GM19240 (cell line): Measurements from ENCODE around the gene FALEC.

Source experiments
- DNase-seq: peaks from one replicate; pipeline ENCODE4 v3.0.0; 2011; ENCODE audit warnings: low spot score; ENCODE audit not compliant: insufficient read length

FALEC gene

DNA sequence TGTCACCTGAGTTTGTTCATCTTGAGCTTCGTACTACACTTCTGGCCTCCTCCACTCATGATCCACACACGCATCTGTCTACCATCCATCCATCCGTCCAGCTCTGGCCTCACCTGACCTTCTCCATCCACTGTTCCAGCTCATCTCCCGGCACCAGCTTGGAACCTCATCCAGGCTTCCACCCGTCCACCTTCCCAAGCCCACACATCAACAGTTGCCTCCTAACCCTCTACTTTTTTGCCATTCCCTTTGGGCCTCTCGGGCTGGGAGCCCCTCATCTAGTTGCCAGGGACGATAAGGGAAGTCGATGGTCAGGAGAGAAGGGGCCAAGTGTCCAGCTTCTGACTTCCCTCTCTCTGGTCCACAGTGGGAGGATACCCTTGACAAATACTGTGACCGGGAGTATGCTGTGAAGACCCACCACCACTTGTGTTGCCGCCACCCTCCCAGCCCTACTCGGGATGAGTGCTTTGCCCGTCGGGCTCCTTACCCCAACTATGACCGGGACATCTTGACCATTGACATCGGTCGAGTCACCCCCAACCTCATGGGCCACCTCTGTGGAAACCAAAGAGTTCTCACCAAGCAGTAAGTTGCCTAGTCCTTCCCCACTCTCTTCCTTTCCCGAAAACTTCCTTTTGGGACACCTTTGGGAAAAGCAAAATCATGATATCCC lies 3.4 kb upstream of the FALEC start:
- DNase-seq: no peak

DNA sequence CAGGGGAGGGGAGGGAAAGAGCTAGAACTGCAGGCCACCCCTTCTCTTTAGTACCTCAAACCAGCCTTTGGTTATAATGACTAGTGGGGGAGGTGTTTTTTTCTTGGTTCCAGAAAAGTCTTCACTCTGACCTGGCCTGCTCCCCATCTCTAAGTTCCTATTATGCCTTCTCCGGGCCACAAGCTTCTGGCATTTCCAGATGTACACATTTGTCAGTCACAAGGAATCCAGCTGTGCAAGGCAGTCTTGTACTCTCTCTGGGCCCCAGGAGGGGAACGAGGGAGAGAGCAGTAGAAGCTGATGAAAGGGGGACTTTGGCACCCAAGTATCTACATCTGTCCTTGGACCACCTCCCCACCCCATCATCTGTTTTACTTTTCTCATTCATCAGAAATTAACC lies 2.7 kb upstream of the FALEC start:
- DNase-seq: no peak

DNA sequence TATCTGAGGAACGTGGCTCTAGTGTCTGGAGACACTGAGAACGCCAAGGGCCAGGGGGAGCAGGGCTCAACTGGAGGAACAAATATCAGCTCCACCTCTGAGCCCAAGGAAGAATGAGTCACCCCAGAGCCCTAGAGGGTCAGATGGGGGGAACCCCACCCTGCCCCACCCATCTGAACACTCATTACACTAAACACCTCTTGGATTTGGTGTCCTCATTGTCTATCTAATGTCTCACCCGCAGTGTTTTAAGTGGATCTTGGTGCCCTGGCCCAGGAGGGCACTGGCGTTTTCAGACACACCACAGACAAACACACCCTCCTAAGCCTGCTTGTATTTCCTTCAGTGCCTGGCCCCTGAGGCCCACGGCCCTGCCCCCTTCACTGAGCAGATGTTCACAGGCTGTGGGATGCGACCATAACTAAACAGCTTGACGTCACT lies 2.2 kb upstream of the FALEC start:
- no peak for DNase-seq

DNA sequence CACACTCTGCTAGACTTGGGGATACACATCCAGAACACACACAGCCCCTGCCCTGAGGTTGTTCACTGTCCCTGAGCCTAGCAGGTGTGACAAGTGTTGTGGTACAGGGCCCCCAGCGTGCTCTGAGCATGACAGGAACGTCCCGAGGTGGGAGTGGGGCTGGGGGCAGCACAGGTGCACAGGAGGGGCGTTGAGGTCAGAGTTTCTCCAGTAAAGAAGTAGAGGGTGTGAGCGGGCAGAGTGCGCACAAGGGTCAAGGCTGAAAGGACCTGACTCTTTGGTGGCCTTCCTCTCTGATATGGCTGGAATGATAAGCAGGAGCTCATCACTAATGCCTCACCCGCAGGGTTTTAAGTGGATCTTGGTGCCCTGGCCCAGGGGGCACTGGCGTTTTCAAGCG lies 1.3 kb upstream of the FALEC start:
- DNase-seq: no peak

DNA sequence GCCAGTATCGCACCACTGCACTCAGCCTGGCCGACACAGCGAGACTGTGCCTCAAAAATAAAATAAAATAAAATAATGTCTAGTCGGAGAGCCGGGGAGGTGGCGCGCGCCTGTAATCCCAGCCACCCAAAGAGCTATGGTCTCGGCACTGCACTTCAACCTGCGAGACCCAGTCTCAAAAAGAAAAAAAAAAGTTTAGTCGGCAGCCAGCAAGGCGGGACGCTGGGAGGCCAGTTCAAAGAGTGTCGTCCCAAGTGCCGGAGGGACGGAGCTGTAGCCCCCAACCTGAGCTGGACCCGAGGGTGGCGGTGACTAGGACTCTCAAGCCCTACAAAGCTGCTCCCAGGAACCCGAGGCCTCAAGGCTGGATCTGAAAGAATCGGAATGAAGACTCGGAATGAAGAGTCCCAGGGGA lies 632 bp upstream of the FALEC start:
- no peak for DNase-seq

DNA sequence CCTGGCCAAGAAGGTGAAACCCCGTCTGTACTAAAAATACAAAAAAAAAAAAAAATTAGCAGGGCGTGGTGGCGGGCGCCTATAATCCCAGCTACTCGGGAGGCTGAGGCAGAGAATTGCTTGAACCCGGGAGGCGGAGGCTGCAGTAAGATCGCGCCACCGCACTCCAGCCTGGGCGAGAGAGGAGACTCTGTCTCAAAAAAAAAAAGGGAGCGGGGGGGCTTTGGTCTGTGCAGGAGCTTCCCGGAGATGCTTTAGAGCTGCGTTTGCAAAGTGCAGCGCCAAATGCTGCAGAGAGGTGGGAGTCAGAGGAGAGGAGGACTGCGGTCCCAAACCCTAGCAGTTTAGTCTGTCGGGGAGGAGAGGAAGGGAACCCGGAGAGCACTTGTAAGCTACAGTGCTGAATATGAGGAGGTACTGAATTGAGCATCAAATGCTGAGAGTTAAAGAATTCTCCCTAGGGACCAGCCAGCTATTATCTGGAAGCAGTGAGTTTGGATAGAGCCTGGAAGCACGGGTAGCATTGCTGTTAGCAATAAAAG lies 569 bp downstream of the FALEC start:
- DNase-seq: no peak

DNA sequence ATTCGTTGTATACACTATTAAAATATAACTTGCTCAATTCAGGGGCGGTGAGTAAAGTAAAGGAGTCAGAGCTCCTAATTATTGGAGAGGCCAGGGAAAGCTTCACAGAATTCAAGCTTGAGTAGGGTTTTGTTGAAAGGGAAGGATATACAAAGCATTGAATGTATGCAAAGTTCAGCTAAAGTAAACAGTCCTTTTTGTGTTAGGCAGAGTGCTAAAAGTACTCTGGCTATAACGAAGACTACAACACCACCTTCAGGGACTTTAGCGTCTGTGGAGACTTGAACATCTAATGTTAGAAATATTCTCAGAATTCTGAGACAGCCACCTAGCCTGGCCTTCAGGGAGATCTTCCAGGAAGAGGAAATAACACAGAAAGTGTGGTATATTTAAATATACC lies 1.1 kb downstream of the FALEC start:
- DNase-seq: no peak

DNA sequence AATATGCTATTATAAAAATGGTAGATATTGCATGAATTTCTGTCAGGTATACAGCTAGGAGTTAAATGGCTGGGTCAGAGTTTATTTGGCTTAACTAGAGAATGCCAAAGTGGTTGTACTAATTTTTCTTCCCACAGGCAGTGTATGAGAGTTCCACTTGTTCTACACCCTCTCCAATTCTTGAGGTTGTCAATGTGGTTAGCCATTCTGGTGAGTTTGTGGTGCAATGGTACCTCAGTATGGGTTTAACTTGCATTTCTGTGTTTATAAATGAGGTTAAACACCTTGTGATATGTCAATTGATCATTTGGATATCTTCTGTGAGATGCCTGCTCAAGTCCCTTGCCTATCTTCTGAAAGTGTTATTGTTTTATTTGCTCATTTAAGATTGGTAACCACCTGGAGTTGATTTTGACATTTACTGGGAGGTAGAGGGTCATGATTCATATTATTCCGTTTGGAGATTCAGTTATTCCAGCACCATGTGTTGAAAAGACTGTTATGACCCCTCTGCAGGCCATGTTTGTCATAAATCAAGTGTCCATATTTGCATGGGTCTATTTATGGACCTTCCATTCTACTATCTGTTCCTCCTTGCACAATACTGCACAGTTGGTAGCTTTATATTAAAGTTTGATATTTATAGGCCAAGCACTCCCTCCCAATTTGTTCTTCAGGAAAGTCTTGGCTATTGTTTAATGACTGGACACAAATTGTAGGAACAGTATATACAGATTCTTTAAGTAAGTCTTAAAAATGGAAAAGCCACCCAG lies 5.8 kb downstream of the FALEC start:
- no peak for DNase-seq

DNA sequence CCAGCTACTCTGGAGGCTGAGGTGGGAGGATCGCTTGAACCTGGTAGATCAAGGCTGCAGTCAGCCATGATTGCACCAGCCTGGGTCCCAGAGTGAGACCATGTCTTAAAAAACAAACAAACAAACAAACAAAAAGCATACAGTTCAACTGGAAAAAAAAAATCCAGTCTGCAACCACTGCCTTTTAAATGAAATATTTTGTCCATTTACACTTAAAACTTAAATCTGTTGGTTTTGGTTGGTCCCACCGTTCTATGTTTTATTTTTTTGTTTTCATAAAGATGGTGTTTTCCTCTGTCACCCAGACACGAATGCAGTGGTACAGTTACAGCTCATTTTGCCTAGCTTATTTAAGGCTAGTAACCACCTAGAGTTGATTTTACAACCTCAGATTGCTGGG lies 9.8 kb downstream of the FALEC start:
- no peak for DNase-seq

DNA sequence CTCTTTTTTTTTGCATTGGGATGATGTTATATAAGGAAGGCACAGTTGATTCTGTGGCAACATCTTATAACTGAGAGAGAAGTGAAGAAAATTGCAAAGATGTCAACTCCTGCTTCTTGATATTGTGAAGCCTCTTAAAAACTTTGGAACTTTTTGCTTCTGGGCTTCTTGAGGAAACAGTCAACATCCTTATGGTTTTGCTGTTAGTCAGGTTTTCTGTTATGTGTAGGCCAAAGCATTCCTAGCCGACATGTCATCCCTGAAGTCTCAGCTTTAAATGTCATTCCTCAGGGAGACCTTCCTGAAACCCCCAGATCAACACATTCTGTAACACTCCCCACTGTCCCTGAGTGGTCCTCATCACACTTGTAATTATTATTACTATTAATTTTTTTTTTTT lies 12.6 kb downstream of the FALEC start:
- no peak for DNase-seq

DNA sequence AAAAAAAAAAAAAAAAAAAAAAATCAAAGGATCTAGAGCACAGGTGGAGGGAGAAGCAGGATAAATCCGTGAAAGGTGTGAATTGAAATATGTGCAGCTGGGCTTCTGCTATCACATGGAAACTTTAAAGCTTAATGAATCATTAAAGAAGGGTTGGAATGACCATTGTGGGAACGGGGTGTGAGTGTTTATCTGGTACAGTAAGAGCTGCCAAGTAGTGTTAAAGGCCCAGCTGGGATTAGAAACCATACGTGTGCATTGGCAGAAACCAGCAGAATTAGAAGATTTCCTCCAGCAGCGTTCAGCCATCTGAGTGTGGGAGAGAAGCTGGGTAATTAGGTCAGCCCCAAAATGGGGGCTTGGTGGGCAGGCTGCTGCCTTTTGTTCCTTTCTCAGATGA lies 13.5 kb downstream of the FALEC start:
- DNase-seq: no peak

DNA sequence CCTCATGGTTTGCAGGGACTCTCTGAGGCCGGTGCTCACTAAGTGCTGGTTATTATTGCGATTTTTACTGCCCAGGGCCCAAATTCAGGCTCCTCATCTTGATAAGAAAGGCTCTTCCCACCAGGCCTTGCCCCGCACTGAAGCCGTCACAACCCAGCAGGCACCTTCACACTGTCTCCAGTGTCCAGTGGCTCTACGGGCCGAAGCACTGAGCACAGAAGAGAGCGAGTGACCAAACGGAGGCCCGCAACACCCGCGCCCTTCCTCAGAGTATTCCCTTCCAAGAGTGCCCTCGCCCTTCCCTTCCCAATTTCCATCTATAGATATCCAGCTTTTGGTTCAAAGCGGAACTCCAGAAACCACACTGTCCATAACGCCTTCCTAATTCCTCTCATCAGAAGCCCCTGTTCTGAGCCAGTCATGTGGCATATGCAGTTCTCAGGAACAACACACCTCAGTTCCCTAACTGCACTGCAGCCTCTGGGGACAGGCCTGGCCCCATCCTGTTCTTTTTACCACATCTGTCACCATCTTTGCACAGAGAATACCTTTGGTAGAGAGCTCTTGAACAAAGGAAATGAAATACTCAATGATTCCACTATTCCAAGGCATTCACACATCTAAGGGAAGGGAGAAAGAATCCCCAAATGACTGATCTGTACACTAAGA lies 15.1 kb downstream of the FALEC start:
- no peak for DNase-seq

DNA sequence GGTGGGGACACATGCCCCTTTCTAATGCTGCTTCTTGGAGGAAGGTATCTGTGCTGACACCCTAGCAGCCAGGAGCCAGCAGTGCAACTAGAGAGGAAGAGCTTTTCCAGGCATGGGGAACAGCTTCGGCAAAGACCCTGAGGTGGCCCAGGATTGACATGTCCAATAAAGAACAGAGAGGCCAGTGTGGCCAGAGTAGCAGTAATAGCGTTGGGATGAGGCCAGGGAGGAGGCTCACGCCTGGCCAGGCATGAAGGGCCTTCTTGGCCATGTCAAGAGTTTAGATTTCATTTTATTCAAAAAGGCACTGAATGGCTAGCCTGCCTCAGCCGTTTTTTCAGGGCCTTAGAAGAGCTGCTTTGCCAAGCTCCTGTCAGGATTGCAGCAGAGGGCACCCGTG lies 17.3 kb downstream of the FALEC start:
- no peak for DNase-seq

DNA sequence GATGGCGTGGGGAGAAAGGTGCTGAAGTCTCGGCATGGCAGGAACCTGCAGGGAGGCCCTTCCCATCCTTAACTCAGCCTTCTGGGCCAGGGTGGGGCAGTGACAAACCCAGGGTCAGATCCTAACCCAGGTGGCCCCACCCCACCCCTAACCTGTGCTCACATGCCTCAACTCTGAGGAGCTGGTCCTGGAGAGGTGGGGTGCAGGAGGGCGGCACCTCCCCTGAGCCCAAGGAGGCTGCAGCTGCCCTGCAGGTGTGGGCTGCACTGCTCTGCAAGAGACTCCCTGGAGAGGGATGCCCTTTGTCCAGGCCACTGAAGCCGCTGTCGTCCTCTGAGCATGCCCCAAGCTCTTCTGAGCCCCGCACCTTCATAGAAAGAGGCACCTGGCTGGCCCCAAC lies 18.4 kb downstream of the FALEC start:
- no peak for DNase-seq

DNA sequence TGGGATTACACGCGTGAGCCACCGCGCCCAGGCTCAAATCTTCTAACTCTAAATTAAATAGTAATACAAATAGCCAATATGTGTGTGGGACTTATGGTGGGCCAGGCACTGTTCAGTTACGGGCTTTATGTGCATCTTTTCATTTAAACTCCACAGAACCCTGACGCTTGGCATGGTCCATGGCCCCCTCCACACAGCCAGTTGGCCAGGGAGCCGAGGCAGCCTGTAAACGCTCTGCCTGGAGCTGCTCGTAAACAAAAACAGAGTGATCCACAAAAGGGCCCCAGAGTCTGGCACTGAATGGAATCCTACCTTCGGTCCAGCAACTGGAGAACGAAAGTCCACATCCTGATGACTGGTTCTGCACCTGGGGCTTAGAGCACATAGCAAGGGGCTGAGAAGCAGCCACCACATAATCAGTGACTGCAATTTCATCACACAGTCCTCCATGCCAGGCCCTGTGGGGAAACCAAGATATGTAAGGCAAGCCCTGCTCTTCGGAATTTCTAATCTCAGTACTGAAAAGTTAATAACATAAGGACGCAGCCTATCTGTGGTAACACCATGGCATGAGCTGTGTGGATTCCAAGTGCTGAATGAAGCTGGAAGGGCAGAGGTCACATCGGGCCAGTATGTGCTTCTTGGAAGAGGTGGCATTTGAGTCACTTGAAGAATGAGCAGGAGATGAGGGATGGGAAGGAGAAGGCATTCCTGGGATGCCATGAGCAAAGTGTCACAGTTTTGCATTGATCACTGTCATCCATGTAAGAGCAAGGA lies 20.1 kb downstream of the FALEC start:
- DNase-seq: no peak

DNA sequence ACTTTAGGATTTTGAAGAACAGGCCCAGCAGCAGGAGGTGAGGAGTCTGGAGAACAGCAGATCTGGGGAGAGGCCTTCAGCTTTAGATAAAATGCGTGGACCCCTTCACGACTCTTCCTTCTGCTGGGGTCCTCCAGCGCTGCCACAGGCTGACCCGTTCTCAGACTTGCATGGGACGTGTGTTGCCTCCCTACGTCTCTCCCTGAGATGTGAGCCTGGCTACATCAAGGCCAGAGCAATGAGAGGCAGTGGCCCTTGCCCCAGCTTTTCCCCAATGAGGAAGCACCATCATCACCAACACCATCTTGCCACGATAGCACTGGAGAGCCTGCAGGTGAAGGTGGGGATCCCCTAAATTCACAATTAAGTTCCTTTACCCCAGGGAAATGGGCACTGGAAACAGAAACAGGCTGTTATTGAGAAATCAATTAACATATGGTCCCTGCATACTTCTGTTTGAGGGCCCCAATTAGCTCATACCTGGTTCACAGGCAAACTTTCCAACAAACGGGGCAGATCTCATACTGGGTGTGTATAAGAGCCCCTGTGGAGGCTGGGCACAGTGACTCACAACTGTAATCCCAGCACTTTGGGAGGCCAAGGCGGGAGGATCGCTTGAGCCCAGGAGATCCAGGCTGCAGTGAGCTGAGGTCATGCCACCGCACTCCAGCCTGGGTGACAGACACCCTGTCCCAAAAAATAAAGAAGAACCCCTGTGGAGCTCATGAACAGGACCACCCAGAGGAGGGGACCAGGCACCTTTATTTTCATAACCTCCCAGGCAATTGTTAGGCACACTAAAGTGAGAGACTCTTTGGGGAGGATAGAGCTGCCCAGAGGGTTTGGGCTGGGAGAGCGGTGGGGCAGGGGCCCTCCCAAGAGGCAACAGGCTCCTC lies 21.5 kb downstream of the FALEC start:
- no peak for DNase-seq

DNA sequence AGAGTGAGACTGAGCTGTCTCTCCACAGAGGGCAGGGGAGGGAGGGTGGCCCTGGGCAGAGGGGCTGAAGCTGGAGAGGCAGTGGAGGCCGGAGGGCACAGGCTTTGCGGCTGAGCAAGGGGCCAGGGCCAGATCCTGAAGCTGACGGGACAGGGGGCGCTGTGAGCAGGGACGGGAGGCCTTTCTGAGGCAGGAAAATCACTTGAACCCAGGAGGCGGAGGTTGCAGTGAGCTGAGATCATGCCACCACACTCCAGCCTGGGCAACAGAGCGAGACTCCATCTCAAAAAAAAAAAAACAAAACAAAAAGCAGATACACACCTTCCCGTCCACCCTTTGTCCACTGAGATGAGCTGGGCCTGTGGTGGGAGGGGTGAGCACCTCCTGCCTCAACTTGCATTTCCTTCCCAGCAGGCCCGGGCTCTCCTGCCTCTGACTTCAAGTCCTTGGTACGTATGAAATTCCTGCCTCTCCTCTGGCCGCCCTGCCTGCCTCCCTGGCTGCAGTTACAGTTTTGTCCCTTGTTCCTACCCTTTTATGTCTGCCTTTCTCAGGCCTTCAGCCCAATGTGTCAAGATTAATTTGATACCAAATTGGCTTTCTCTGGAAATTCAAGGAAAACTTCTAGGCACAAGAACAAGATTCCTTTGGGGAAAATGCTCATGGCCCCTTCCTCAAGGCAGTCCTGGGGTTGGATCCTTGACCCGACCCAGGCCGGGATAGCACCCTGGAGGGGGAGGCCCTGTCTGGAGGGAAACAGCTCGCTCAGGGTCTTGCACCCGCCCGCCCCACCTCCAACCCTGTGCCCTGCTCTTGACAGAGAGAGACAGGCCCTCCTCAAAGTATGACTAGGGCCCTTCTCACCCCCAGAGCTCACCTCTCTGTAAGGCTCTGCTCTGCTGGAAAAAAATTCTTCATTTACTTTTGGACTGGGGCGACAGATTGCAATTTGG lies 22.5 kb downstream of the FALEC start:
- no peak for DNase-seq

DNA sequence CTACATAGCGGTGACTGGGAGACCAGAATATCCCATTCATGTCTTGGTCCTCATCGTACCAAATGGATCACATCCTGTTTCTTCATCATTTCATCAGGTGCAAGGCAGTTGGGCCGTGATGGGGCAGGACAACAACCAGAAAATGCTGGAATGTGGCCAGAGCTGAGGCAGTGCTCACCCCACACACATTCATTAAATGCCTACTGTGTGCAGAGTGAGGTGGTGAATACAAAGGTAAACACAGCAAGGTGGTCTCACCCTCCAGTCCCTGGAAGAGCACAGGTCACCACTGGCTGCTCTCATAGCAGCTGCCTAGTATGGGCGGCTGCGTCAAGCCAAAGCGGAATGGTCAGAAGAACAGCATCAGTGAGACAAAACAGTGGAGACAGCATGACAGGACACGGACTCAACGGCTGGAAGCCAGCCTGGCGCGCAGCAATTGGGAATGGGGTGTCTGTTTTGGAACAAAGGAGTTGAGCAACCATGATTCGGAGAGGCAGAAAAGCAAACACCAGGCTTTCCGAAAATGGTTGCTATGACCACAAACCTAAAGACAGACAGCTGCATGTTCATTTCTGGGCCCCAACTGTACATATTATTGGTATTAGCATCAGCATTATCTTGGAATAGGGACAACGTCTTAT lies 28.1 kb downstream of the FALEC start:
- DNase-seq: no peak

DNA sequence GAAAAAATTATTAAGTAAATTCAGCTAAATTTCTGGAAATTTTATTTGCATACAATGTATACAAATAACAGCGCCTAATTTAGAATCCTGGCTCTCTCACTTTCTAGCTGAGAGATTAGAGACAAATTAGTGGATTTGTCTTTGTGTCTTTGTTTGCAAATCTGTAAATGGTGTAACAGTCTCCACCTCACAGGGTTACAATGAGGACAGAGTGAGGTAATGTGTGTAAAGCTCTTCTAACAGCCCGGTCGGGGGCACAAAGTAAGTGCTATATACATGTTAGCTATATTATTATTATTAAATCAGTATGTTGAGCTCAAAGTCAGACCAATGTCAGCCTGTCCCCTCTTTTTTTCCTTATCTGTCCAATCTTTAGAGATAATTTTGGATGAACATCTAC lies 28.7 kb downstream of the FALEC start:
- no peak for DNase-seq
